Globus pallidus (tissue), 1 donor: ENCODE measurements around the gene TMEM253.

Source experiments
- DNase-seq: peaks from one replicate; pipeline ENCODE4 v3.0.0-alpha.2; 2015; ENCODE audit warnings: low spot score

The TMEM253 gene

GRCh38 chr14:21100931-21101330 lies at the start of gene TMEM253:
TSS of gene TMEM253 (plus strand) at chr14:21101066. CDS start at chr14:21101344, 278 bp downstream.
- no peak for DNase-seq

- no peak for DNase-seq
These were observed 47.4 kb upstream of the TMEM253 start for GRCh38 chr14:21053184-21054122.

GRCh38 chr14:21054123-21054767 lies 46.6 kb upstream of the TMEM253 start:
- DNase-seq: no peak

- DNase-seq: no peak
These were observed 46.1 kb upstream of the TMEM253 start for GRCh38 chr14:21054768-21055145.

- no peak for DNase-seq
These were observed 45.3 kb upstream of the TMEM253 start for GRCh38 chr14:21055432-21056117.

GRCh38 chr14:21056520-21057163 lies 44.2 kb upstream of the TMEM253 start:
- no peak for DNase-seq

GRCh38 chr14:21057803-21058675 lies 42.8 kb upstream of the TMEM253 start, which contains the start of gene RNASE8:
TSS of gene RNASE8 (plus strand) at chr14:21057822. CDS start at chr14:21057893, 71 bp downstream.
- no peak for DNase-seq

GRCh38 chr14:21058903-21059302 lies 42.0 kb upstream of the TMEM253 start:
- no peak for DNase-seq

DNA sequence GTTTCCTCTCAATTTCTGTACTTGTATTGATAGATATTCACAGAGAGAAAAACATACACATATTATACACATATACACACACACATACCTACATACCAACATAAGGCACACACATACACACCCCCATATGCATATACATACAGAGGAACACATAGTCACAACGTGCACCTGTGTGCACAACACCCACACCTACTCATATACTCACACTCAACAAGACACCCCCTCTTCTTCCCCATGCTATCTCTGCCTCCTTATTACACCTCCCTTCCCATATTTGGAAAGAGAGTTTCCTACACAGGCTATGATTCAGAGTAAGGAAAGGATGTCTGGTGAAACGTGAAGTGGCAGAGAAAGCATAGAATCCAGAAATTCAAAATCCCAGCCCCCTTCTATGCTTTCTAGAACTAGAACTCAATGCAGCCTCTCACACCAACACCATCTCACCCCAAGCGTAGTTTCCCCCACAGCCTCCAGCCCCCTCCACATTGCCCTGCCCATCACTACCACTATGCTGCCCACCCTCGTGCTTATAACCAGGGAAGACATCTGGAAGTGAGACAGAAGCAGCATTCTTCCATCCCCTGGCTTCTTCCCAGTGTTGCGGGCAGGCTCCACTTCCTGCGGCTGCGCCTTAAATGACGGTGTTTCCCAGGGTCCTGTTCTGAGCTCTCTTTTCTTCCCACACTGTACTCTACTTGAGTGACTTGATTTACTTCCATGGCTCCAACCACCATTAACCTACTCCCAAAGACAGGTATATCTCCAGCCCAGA lies 40.8 kb upstream of the TMEM253 start:
- DNase-seq: peak; percentile 52

DNA sequence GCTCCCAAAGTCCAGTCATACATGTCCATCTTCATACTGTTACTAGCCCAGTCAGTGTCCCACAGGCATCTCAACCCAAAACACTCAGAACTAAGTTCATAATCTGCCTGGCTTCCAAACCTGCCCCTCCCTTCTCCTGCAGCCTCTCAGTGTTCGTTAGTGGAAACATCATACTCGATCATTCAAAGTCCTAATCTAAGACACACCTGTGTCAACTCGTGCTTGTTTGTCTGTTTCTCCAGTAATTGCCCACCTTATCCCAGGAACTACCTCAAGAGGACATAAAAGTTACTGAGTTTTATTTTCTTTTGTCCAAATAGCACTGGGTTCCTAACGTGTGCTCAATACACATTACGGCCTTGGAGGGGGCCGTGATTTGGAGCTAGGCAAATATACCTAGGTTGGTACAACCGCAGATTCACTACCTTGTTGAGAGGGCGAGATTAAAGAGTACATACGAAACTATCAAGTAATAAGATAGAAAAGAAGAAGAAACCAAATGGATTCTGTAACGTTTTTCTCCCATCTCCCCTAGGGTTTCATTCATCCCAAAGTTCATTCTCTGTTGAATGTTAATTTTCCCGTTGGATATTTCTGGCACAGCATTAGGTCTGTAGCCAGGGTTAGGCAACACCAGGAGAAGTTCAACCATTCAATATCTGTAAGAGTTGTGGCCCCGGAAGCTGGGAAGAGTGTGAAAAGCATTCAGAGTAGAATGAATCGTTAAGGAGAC lies 40.1 kb upstream of the TMEM253 start:
- no peak for DNase-seq

DNA sequence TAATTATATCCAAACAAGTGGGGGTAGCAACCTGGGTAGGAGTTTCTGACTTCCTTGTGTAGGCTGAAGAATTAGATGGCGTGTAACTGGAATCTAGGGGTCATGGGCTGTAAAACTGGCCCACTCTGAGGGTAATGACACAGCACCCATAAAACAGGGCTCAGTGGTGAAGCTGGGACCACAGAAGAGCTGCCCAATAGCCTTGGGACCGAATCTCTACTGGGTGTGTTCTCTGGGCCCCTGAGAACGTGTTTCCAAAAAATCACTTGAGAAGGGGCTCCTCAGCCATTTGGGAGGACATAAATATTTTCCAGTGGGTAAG lies 39.6 kb upstream of the TMEM253 start:
- no peak for DNase-seq

DNA sequence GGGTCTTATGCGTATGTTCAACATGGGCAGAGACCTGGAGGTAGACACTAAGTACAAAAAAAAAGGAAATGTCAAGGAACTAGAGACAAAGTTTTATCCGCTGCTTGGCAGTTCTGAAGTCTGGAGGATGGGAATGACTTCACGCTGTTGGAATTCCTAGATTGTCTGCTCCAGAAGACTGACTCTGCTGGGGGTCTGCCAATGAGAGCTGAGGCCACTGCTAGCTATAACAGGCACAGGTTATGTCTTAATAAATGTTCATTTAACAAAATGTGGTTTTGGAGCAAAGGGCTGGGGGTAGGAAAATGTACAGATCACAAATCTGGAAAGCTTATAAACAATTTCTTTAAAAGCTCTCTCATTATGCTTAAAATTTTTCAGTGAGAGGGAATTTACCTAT lies 37.4 kb upstream of the TMEM253 start:
- no peak for DNase-seq

GRCh38 chr14:21066882-21067502 lies 33.9 kb upstream of the TMEM253 start:
- DNase-seq: no peak

GRCh38 chr14:21068521-21069387 lies 32.1 kb upstream of the TMEM253 start:
- DNase-seq: peak; percentile 67

DNA sequence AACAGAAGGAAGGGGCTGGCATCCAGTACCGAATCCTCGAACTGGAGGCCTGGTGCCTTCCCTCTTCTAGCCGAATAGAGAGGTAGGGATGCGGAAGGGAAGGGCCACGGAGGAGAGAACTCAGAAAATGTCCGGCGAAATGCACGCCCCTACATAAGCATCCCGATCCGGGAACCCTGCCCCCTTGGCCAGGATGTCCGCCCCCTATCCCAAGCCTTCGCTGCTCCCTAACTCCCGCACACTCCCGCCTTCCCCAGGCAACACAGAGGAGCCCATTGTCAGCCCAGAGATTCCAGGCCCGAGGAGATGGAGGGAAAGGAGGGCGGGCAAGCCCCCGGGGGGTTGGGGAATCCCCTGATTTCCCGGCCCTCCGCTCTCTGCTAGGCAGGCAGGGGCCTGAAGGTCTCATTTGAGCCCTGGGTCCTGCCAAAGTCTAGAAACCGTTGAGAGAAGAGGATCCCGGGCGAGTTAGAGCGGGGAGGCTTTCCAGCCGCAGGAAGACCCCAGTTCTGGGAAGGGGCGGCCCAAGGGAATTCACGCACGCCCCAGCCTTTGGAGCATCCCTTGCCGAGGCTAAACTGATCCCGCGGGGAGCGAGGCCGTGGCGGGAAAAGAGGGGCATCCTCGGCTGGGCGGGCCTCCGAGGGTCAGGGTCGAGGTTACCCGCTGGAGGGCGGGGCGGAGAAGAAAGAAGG lies 31.3 kb upstream of the TMEM253 start:
- DNase-seq: peak; percentile 87

GRCh38 chr14:21070083-21070609 lies 30.7 kb upstream of the TMEM253 start, which contains the start of gene ARHGEF40:
TSS of gene ARHGEF40 (plus strand) at chr14:21070304. CDS start at chr14:21070397, 93 bp downstream.
- DNase-seq: peak; percentile 84

GRCh38 chr14:21070610-21071224 lies 30.1 kb upstream of the TMEM253 start:
- no peak for DNase-seq
